ENCODE measurements around the gene ARHGEF10L. TPM values are rescaled to one million over a fixed set of nuclear protein-coding genes. Genes with fewer than 3 reads are reported as not detected.

The ARHGEF10L gene
- total RNA-seq, 2 donors from 2014 or later: 26.0 to 39.7 TPM

DNA sequence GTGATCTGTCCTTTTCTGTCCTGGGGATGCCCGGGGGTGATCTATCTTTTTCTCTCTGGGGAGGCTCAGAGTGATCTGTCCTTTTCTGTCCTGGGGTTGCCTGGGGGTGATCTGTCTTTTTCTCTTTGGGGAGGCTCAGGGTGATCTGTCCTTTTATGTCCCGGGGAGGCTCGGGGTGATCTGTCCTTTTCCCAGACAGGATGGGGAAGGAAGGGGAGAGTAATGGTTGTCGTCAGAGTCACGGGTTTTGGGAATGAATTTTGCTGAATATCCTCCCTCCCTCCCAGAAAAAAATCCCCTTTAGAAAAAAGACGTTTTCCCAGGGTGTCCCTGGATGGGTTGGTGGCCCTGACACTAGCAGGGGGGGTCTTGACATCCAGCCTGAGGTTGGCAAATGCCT lies 91.5 kb downstream of the ARHGEF10L start:
- peaks cover 0 to 7% of the 10 kb centered on the region in 2 donors for H3K36me3 ChIP-seq
- H3K27ac ChIP-seq: peak overlapping the region in 1 of 2 donors; percentile 38
- H3K27me3 ChIP-seq (replicated peaks; ENCODE audit: insufficient read depth): no peaks in the 10 kb centered on the region
- intact Hi-C loops (cut with DNase I): no loop called here
- no peak for DNase-seq (ENCODE audit: low spot score)
- H3K9me3 ChIP-seq: no peaks in the 10 kb centered on the region
- TF ChIP-seq POLR2A (IDR thresholded peaks at IDR 0.05): no peak
- no peak for TF ChIP-seq POLR2AphosphoS5 (IDR thresholded peaks at IDR 0.05)
- WGBS: 87% methylated on average over 6 of the region's 6 CpGs
- no peak overlapping the region for H3K4me3 ChIP-seq
- no peaks in the 10 kb centered on the region for H3K4me1 ChIP-seq (replicated peaks)

DNA sequence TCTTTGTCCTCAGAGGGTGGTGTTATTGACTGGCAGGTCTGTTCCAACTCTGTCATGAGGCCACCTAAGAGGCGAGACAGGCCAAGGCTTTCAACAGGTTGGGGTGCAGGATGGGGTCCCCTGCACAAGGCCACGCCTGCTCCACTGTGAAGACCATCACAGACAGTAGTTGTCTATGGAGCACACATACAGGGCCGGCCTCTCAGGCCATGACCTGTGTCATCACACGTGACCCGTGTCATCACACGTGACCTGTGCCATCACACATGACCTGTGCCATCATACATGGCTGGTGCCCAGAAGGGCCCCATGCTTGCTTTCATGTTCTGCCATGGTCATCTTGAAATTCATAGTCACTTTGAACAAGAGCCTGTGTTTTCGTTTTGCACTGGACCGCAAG lies 91.9 kb downstream of the ARHGEF10L start:
- Histone ChIP-seq H3K9me3 (no peaks in the 10 kb centered on the region), H3K27me3 (replicated peaks; ENCODE audit: insufficient read depth) (no peaks in the 10 kb centered on the region), H3K4me3 (no peak overlapping the region), H3K27ac (no peak overlapping the region), H3K4me1 (replicated peaks) (no peaks in the 10 kb centered on the region), H3K36me3 (peaks cover 0 to 7% of the 10 kb centered on the region in 2 donors)
- no peak for TF ChIP-seq POLR2A (IDR thresholded peaks at IDR 0.05)
- no peak for DNase-seq (ENCODE audit: low spot score)
- 98% methylated on average over 8 of the region's 8 CpGs for WGBS
- intact Hi-C loops (cut with DNase I): no loop called here

DNA sequence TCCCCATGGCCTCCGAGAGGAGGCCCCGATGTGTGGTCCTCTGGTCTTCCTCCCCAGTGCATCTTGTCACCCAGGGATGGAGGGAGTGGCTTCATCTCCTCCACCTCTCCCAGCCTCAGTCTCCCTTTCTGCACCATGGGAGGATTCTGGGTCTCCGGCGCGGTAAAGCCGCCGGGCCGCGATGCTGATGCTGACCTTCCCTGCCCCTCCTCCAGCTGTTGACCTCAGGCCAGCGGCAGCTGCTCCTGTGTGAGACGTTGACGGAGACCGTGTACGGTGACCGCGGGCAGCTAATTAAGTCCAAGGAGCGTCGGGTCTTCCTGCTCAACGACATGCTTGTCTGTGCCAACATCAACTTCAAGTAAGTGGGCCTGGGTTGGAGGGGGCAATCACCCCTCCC lies 92.6 kb downstream of the ARHGEF10L start:
- H3K4me3 ChIP-seq: no peak overlapping the region
- WGBS: 80% methylated on average over 19 of the region's 19 CpGs
- no peak overlapping the region for H3K27ac ChIP-seq
- intact Hi-C loops (cut with DNase I): no loop called here
- no peaks in the 10 kb centered on the region for H3K27me3 ChIP-seq (replicated peaks; ENCODE audit: insufficient read depth)
- no peaks in the 10 kb centered on the region for H3K9me3 ChIP-seq
- H3K4me1 ChIP-seq (replicated peaks): no peaks in the 10 kb centered on the region
- DNase-seq (ENCODE audit: low spot score): no peak
- peaks cover 0 to 7% of the 10 kb centered on the region in 2 donors for H3K36me3 ChIP-seq
- TF ChIP-seq POLR2AphosphoS5 (IDR thresholded peaks at IDR 0.05): no peak
- TF ChIP-seq, protein P1, sequence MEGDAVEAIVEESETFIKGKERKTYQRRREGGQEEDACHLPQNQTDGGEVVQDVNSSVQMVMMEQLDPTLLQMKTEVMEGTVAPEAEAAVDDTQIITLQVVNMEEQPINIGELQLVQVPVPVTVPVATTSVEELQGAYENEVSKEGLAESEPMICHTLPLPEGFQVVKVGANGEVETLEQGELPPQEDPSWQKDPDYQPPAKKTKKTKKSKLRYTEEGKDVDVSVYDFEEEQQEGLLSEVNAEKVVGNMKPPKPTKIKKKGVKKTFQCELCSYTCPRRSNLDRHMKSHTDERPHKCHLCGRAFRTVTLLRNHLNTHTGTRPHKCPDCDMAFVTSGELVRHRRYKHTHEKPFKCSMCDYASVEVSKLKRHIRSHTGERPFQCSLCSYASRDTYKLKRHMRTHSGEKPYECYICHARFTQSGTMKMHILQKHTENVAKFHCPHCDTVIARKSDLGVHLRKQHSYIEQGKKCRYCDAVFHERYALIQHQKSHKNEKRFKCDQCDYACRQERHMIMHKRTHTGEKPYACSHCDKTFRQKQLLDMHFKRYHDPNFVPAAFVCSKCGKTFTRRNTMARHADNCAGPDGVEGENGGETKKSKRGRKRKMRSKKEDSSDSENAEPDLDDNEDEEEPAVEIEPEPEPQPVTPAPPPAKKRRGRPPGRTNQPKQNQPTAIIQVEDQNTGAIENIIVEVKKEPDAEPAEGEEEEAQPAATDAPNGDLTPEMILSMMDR (IDR thresholded peaks at IDR 0.05): no peak
- TF ChIP-seq POLR2A (IDR thresholded peaks at IDR 0.05): no peak

DNA sequence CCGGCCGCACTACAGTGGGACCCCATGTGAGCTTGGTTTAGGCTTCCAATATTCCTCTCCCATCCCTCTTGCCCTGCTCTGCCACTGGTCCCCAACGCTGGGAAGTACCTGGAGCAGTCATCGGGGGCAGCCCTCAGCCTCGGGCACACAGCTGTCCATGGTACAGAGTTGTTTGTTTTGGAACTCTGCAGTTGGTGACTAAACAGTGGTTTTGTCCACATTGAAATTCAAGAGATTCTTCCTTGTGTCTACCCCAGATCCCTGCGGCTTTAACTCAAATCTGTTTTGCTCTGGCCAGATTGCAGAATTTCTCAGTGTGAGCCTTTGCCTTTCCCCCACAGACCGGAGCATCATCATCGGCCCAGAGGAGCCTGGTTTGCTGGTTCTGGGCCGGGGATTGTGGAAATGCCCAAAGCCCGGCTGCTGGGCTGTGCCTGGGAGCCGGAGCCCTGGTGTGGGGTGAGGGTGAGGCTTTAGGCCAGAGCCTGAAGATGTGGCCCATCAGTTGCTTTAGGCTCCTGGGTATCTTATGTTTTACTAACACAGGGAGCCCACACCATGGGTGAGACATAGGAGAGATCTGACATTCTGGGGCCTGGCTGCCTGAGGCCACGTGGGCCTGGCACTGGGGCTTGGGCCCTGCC lies 93.2 kb downstream of the ARHGEF10L start:
- Histone ChIP-seq H3K4me1 (replicated peaks) (no peaks in the 10 kb centered on the region), H3K36me3 (peaks cover under 1 to 7% of the 10 kb centered on the region in 2 donors), H3K9me3 (no peaks in the 10 kb centered on the region), H3K27ac (no peak overlapping the region), H3K4me3 (no peak overlapping the region), H3K27me3 (replicated peaks; ENCODE audit: insufficient read depth) (no peaks in the 10 kb centered on the region)
- intact Hi-C loops (cut with DNase I): no loop called here
- WGBS: 70% methylated on average over 12 of the region's 12 CpGs
- DNase-seq (ENCODE audit: low spot score): no peak
- no peak for TF ChIP-seq POLR2AphosphoS5 (IDR thresholded peaks at IDR 0.05)
- TF ChIP-seq, protein P1 (IDR thresholded peaks at IDR 0.05): no peak
- no peak for TF ChIP-seq POLR2A (IDR thresholded peaks at IDR 0.05)

DNA sequence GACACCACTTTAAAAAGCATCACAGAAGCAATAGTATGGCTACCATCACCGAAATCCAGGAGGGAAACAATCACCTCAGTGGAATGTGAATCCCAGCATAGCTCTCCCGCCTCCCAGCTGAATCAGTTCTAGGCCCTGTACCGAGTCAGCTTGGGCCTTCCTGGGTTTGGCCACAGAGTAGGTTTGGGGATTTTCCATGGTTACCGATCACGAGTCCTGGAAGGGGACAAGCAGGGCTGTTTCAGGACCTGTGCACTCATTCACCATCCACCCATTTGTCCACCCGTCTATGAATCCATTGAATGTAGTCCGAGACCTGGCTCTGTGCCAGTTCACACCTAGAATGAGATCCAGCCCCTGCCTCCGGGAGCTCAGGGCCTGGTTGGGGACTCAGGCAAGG lies 94.2 kb downstream of the ARHGEF10L start:
- no peak for DNase-seq (ENCODE audit: low spot score)
- H3K4me3 ChIP-seq: no peak overlapping the region
- H3K27ac ChIP-seq: no peak overlapping the region
- no peak for TF ChIP-seq POLR2AphosphoS5 (IDR thresholded peaks at IDR 0.05)
- TF ChIP-seq, protein P1 (IDR thresholded peaks at IDR 0.05): no peak
- TF ChIP-seq POLR2A (IDR thresholded peaks at IDR 0.05): no peak
- H3K36me3 ChIP-seq: peaks cover 5 to 7% of the 10 kb centered on the region in 2 donors
- no peaks in the 10 kb centered on the region for H3K4me1 ChIP-seq (replicated peaks)
- no peaks in the 10 kb centered on the region for H3K27me3 ChIP-seq (replicated peaks; ENCODE audit: insufficient read depth)
- H3K9me3 ChIP-seq: no peaks in the 10 kb centered on the region
- intact Hi-C loops (cut with DNase I): no loop called here
- 58% methylated on average over 8 of the region's 8 CpGs for WGBS

DNA sequence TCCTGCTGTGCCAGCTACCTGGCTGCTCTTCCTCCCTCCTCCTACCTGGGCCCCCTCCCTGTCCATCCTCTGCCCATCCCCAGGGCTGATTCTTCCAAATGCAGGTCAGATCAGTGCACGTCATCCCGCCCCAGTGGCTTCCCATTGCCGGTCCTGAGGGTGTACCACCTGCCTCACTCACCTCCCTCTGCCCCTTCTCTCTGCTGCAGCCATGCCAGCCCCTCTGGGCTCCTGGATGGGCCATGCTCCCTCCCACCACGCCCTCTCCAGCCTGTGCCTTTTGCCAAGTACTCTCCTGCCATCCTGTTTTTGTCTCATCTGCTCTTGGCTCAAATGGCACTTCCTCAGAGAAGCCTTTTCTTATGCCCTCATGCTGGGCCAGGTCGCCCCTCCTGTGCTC lies 95.8 kb downstream of the ARHGEF10L start:
- no peaks in the 10 kb centered on the region for H3K27me3 ChIP-seq (replicated peaks; ENCODE audit: insufficient read depth)
- intact Hi-C loops (cut with DNase I): no loop called here
- DNase-seq (ENCODE audit: low spot score): no peak
- 85% methylated on average over 5 of the region's 5 CpGs for WGBS
- TF ChIP-seq POLR2A (IDR thresholded peaks at IDR 0.05): no peak
- TF ChIP-seq, protein P1 (IDR thresholded peaks at IDR 0.05): no peak
- no peak for TF ChIP-seq POLR2AphosphoS5 (IDR thresholded peaks at IDR 0.05)
- no peak overlapping the region for H3K27ac ChIP-seq
- no peaks in the 10 kb centered on the region for H3K4me1 ChIP-seq (replicated peaks)
- H3K4me3 ChIP-seq: no peak overlapping the region
- H3K36me3 ChIP-seq: peaks cover 5 to 9% of the 10 kb centered on the region in 2 donors
- H3K9me3 ChIP-seq: no peaks in the 10 kb centered on the region

All from prostate gland (tissue), 2 donors.